AG09319 (cell line): ENCODE measurements around the gene MORC2.

Source experiments
- DNase-seq: peaks from one replicate; pipeline ENCODE4 v3.0.0-alpha.2; 2010; ENCODE audit warnings: low read depth; ENCODE audit errors: extremely low read depth
- CTCF ChIP-seq: IDR thresholded peaks from 2 replicates; pipeline ENCODE4 v1.5.1; 2011; ENCODE audit warnings: low read depth, mild to moderate bottlenecking, inconsistent platforms, low read length, moderate library complexity

MORC2 gene

GRCh38 chr22:30881361-30882183 lies 87.0 kb downstream of the MORC2 start:
- no peak for DNase-seq
- no peak for TF ChIP-seq CTCF

- no peak for DNase-seq
- no peak for TF ChIP-seq CTCF
Observed at GRCh38 chr22:30880847-30881246, 87.7 kb downstream of the MORC2 start.

- no peak for TF ChIP-seq CTCF
- no peak for DNase-seq
Observed at GRCh38 chr22:30880181-30880601, 88.4 kb downstream of the MORC2 start.

- DNase-seq, result no peak
- no peak for TF ChIP-seq CTCF
Observed at GRCh38 chr22:30879415-30879797, 89.2 kb downstream of the MORC2 start.

- no peak for TF ChIP-seq CTCF
- no peak for DNase-seq
Observed at GRCh38 chr22:30878516-30879414, 89.8 kb downstream of the MORC2 start.

- DNase-seq, result no peak
- TF ChIP-seq CTCF, result no peak
Observed at GRCh38 chr22:30877662-30878515, 90.7 kb downstream of the MORC2 start.
